Umbilical cord (tissue), 2 donors: ENCODE data around the gene SPNS2. TPM values are rescaled to one million over a fixed set of nuclear protein-coding genes. Genes with fewer than 3 reads are reported as not detected.
"Not testable (repeated sequence)": the region's sequence is repeated elsewhere in the genome, so short reads cannot be mapped to it uniquely, and the experiment has no call there.

Experiments used
- DNase-seq: peaks from one replicate; pipeline ENCODE4 v3.0.0-alpha.2; 2015; ENCODE audit warnings: low spot score
- total RNA-seq: library from RNA; depleted of rRNA; stranded (reverse); fragments of >200 nt; gene quantifications from one replicate; pipeline ENCODE4 v1.2.3, GENCODE V29; 2014; ENCODE audit warnings: low replicate concordance; ENCODE audit not compliant: insufficient read depth

Gene SPNS2
- total RNA-seq, 1 donor from 2014 or later: 5.8 TPM

- DNase-seq: peak; percentile 83
These were observed 66.8 kb downstream of the SPNS2 start for GRCh38 chr17:4565209-4566141.

GRCh38 chr17:4566785-4567184 lies 68.1 kb downstream of the SPNS2 start:
- DNase-seq: peak; percentile 76

GRCh38 chr17:4569591-4569990 lies 70.9 kb downstream of the SPNS2 start:
- DNase-seq: no peak

- DNase-seq: no peak
These were observed 73.5 kb downstream of the SPNS2 start for GRCh38 chr17:4572131-4572530.

- no peak for DNase-seq
These were observed 74.4 kb downstream of the SPNS2 start for GRCh38 chr17:4573115-4573514.

GRCh38 chr17:4573669-4574068 lies 75.0 kb downstream of the SPNS2 start:
- no peak for DNase-seq

GRCh38 chr17:4574448-4575045 lies 75.9 kb downstream of the SPNS2 start:
- DNase-seq: no peak

- DNase-seq: no peak
These were observed 77.5 kb downstream of the SPNS2 start for GRCh38 chr17:4576161-4576558.

GRCh38 chr17:4576729-4577322 lies 78.1 kb downstream of the SPNS2 start:
- DNase-seq: peak; percentile 91

GRCh38 chr17:4577386-4577993 lies 78.8 kb downstream of the SPNS2 start:
- peak; percentile 80 for DNase-seq

- not testable (repeated sequence) for DNase-seq
These were observed 79.7 kb downstream of the SPNS2 start for GRCh38 chr17:4578349-4578748.

- no peak for DNase-seq
These were observed 81.0 kb downstream of the SPNS2 start for GRCh38 chr17:4579678-4580077.

- peak; percentile 74 for DNase-seq
These were observed 81.6 kb downstream of the SPNS2 start for GRCh38 chr17:4580291-4580690.

- DNase-seq: no peak
These were observed 83.4 kb downstream of the SPNS2 start for GRCh38 chr17:4582101-4582501.

GRCh38 chr17:4582691-4583090 lies 84.0 kb downstream of the SPNS2 start:
- DNase-seq: no peak

- no peak for DNase-seq
These were observed 84.5 kb downstream of the SPNS2 start for GRCh38 chr17:4583206-4583605.

GRCh38 chr17:4583782-4584100 lies 85.1 kb downstream of the SPNS2 start:
- DNase-seq: peak; percentile 80

- DNase-seq: peak; percentile 88
These were observed 85.6 kb downstream of the SPNS2 start, which contains the start of gene SMTNL2 for GRCh38 chr17:4584101-4584916. SMTNL2 (plus strand) TSS chr17:4584529; CDS start chr17:4584606, 77 bp downstream.

GRCh38 chr17:4584917-4585637 lies 86.4 kb downstream of the SPNS2 start:
- no peak for DNase-seq

- no peak for DNase-seq
These were observed 86.9 kb downstream of the SPNS2 start for GRCh38 chr17:4585638-4585994.

GRCh38 chr17:4586043-4586442 lies 87.4 kb downstream of the SPNS2 start:
- no peak for DNase-seq
